Glomerular endothelial cell (primary cell): Measurements from ENCODE around the gene PHYHD1. TPM values are rescaled to one million over a fixed set of nuclear protein-coding genes. Genes with fewer than 3 reads are reported as not detected.
"Not testable (repeated sequence)": the region's sequence is repeated elsewhere in the genome, so short reads cannot be mapped to it uniquely, and the experiment has no call there.

ENCODE experiments used
- DNase-seq: peaks from one replicate; pipeline ENCODE4 v3.0.0-alpha.2; 2011; ENCODE audit warnings: low read depth, low spot score; ENCODE audit errors: extremely low read depth
- total RNA-seq: library from RNA; depleted of rRNA; stranded (reverse); fragments of >200 nt; gene quantifications from 2 replicates; pipeline ENCODE4 v1.2.3, GENCODE V29; 2015

Gene PHYHD1
- total RNA-seq, 1 donor from 2014 or later: 0.23 TPM

DNA sequence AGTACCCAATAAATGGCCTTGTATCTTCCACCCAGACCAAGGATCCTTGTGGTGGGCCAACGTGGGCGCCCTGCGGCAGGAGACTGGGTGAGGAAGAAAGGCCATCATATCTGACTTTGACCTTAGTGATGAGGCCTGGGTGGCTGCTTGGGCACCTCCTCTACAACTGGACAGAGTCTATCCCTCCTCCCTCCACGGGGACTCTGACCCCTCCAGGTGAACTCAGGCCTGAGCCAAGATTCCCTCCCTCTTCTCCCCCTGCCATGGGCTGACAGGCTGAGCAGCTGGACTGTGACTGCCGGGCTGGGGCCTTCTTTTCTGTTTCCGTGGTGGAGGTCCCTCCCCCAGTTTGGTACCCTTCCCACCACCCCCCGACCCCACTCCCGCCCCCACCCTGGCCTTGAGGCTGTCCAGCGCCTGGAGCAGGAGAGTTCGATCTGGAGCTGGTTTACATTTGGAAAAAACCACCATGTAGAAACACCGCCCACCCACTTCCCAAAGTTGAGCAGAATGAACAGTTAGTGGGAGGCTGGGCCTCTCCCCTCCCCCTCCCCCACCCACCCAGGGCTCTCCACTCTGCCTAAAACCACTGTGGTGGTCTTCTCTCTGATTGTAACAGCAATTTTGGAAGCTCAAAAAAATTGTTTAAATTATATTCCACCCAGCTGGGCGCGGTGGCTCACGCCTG lies 1.2 kb upstream of the PHYHD1 start:
- no peak for DNase-seq

GRCh38 chr9:128921881-128922763 lies 1.3 kb downstream of the PHYHD1 start:
- DNase-seq: no peak

DNA sequence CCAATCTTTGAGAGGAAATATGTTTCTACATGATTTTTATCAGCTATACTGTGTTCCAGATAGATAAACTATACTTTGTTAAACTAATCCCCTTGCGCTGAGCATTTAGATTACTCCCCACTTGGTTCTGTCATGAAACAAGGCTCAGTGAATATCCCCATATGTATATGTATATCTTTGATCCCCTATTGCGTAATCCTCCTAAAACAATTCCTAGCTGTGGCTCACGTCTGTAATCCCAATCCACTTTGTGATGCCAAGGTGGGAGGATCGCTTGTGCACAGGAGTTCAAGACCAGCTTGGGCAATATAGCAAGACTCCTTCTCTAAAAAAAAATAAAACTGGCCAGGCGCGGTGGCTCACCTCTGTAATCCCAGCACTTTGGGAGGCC lies 2.7 kb downstream of the PHYHD1 start:
- DNase-seq: no peak

- DNase-seq: no peak
These were observed 7.1 kb downstream of the PHYHD1 start for GRCh38 chr9:128927731-128928411.

- no peak for DNase-seq
These were observed 7.8 kb downstream of the PHYHD1 start for GRCh38 chr9:128928624-128929023.

- no peak for DNase-seq
These were observed 8.8 kb downstream of the PHYHD1 start for GRCh38 chr9:128929560-128929959.

DNA sequence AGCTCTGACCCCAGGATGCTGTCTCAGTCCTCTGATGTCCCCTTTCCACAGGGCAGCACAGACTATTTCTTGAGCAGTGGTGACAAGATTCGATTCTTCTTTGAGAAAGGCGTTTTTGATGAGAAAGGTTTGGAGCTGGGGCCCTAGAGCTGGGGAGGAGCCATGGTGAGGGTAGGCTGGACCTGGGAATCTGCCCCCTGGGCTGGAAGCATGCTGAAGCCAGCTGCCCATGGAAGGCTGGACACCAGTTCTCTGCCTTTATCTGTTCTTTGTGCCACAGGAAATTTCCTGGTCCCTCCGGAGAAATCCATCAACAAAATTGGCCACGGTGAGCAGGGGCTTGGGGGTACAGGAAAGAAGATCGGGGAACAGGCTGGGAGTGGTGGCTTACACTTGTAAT lies 12.9 kb downstream of the PHYHD1 start:
- DNase-seq: no peak

DNA sequence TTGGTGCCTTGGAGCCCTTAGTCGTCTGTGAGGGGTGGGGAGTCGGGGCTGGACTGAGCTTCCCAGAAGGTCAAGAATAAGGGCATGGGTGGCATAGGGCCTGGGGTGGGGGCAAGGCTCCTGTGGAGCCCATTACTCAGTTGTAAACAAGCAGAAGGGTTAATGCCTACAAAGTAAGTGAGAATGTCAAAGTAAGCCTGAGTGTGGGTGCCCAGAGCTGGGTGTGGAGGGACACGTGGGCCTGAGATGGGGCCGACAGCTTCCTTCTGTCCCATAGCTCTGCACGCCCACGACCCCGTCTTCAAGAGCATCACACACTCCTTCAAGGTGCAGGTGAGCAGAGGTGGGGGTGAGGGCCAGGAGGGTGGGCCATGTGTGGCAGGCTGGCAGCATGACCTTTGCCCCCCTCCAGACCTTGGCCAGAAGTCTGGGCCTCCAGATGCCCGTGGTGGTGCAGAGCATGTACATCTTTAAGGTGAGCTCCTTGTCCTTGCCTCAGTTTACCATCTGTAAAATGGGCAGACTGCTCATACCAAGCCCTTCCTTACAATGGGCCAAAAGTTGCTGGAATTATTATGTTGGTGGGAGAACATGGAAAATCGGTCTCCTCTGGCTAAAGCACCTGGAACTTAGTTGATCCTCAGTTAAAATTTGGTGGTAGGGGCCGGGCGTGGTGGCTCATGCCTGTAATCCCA lies 15.5 kb downstream of the PHYHD1 start:
- DNase-seq: no peak

- no peak for DNase-seq
These were observed 16.8 kb downstream of the PHYHD1 start for GRCh38 chr9:128937310-128938165.

DNA sequence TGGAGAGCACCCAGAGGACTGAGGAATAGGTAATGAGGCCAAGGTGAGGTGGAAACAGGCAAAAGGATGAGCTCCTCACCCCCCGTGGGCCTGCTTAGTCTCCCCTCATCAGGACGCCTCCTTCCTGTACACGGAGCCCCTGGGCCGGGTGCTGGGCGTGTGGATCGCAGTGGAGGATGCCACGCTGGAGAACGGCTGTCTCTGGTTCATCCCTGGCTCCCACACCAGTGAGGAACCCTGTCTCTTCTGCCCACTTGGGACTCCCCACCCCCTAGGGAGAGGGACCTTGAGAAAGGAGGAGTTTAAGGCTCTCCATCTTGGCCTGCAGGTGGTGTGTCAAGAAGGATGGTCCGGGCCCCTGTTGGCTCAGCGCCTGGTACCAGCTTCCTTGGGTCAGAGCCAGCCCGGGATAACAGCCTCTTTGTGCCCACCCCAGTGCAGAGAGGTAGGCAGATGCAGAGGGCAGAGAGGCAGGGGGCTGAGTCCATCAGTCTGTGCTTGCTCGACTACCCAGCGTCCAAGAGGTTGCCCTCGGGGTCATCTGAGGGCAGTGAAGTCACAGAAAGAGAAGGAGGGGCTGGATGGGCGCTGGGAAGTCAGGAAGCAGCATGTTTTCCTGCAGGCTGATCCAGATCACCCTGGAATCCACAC lies 19.6 kb downstream of the PHYHD1 start:
- DNase-seq: no peak

GRCh38 chr9:128940946-128941755 lies 20.4 kb downstream of the PHYHD1 start:
- DNase-seq: no peak

DNA sequence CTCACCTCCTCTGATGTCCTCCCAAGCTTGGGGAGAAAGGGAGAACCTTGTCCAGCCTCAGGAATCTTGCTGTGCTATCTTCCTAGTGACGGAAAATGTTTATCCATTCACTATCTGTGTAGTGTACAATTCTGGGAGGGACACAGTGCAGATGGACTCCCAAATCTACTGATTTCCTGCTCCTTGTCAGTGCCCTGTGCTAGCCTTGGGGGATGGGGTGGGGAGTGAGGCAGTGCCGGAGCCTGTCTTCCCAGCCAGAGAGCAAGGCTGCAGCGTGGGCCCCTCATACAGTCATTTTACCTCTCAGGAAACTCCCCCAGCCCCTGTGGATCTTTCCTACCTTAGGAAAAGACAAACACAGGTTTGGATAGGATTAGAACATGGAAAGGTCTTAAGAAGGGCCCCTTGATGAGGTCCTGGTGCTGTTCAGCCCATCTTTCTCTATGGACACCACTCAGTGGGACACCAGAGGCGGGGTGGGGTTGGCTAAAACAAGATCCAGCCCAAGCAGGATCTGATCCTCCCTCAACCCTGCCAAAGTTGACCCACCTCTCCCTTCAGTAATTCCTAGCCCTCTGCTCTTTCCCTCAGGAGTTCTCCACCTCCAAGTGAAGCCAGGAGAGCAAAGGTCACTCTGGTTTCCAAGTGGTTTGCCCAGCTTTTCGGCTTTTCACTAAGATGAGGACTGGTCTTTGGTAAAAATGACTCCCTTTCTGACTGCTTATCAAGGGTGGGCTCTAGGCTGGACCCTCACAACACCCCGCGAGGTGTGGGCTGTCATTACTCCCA lies 23.2 kb downstream of the PHYHD1 start:
- DNase-seq: no peak

GRCh38 chr9:128944966-128945365 lies 24.2 kb downstream of the PHYHD1 start:
- DNase-seq: not testable (repeated sequence)

- no peak for DNase-seq
These were observed 25.2 kb downstream of the PHYHD1 start for GRCh38 chr9:128945798-128946501.

DNA sequence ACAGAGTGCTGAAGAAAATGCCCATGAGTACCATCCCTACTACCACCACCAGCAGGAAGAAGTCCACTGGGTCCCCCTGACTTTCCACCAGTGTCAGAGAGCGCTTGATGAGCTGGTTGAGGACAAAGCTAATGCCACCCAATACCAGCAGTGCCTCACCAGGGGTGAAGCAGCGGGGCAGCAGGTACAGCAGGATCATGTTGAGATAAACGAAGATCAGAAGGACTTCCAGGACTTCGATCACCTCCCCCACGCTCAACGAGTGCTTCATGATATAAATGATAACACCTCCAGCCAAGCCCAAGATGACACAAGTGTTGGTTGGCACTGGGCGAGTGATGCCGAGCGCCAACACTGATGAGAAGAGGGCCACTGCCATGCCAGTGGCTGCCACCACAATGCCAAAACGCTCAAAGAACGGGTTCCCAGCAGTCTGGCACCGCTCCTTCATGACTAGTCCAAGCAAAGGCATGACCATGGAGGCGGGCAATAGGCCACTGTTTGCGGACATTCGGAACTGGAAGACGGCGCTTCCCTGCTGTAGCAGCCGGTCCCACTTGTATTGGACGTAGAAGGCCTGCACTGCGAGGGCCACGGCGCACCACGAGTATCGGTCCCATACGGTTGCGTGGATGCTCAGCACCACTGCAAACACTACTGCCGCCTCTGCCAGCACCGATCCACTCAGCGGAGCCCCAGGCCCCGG lies 25.9 kb downstream of the PHYHD1 start:
- no peak for DNase-seq

DNA sequence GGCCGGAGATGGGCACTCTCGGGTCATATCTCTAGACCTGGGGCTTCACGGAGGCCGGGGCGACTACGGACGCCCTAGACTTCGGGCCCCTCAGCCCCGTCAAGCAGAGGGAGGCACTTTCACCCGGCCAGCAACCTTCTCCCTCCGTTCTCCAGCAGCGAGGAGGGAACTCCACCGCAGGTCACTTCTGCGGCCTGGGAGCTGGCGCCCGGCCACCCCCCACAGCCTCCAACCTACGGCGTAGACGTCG lies 26.4 kb downstream of the PHYHD1 start:
- no peak for DNase-seq
